GM12801 (cell line): ENCODE results near the gene ALKBH2.

Experiments used
- CTCF ChIP-seq: IDR thresholded peaks from one replicate; pipeline ENCODE4 v1.5.1; 2011; ENCODE audit warnings: control low read depth; ENCODE audit not compliant: insufficient read length; ENCODE audit errors: extremely low read depth

Gene ALKBH2

GRCh38 chr12:109093022-109093918 is at the start of gene ALKBH2:
Gene ALKBH2, minus strand, starts transcription at chr12:109093472. Its CDS starts 686 bp downstream, at chr12:109092786.
- peak; percentile 27 for TF ChIP-seq CTCF

- TF ChIP-seq CTCF: no peak
Observed at GRCh38 chr12:109140560-109140959, 47.3 kb upstream of the ALKBH2 start.

GRCh38 chr12:109139791-109140190 is 46.5 kb upstream of the ALKBH2 start:
- no peak for TF ChIP-seq CTCF

GRCh38 chr12:109139360-109139759 is 46.1 kb upstream of the ALKBH2 start:
- TF ChIP-seq CTCF: no peak

GRCh38 chr12:109137055-109137454 is 43.8 kb upstream of the ALKBH2 start:
- no peak for TF ChIP-seq CTCF

- no peak for TF ChIP-seq CTCF
Observed at GRCh38 chr12:109134186-109134917, 41.1 kb upstream of the ALKBH2 start.

- TF ChIP-seq CTCF: no peak
Observed at GRCh38 chr12:109131154-109132050, 38.1 kb upstream of the ALKBH2 start.
